DMS79 (cell line): ENCODE data around the gene GIT1.
A peak's percentile ranks its signal among the peaks of the same experiment; 100 is the strongest.

Experiments used
- DNase-seq: peaks from one replicate; lab custom pipeline; 2025; lab: John Stamatoyannopoulos, UW

The GIT1 gene

DNA sequence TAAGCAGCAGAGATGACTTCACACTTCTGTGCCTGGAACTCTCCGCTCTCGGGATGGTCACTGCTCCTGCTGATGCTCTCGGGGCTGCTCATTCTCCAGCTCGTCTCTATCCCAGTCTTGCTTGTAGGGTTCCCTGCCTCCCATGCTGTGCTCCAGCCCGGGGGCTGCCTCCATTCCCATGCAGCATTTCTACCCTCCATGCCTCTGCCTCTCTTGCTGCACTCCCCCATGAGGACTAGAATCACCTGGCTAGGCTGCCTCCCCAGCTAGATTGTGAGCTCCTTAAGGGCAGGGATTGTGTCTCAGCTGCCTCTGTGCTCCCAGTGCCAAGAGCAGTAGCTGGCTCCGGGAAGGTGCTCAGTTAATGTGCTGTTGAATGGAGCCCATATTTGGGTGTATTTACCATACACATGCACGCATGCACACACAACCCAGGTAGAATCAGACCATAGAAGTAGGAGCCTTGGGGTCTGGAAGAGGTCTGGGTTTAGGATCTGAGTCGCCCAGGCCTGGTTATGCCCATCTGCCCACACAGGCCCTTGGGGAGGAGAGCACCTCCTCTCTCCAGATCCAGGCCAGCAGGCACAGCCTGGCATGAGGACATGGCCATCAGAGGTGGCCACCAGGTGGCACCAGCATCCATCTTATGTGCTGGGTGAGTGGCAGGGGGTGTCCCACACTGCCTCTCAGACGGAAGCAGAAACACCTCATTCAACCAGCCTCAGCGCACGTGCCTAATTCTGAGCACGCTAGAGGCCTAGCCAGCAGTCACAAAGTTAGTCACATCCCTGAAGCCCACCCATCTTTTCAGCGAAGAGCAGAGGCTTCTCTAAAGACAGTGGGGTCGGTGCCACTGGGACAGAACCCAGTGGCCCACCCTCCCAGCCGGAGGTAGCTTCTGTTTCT, 9.3 kb downstream of the GIT1 start:
- DNase-seq = no peak

DNA sequence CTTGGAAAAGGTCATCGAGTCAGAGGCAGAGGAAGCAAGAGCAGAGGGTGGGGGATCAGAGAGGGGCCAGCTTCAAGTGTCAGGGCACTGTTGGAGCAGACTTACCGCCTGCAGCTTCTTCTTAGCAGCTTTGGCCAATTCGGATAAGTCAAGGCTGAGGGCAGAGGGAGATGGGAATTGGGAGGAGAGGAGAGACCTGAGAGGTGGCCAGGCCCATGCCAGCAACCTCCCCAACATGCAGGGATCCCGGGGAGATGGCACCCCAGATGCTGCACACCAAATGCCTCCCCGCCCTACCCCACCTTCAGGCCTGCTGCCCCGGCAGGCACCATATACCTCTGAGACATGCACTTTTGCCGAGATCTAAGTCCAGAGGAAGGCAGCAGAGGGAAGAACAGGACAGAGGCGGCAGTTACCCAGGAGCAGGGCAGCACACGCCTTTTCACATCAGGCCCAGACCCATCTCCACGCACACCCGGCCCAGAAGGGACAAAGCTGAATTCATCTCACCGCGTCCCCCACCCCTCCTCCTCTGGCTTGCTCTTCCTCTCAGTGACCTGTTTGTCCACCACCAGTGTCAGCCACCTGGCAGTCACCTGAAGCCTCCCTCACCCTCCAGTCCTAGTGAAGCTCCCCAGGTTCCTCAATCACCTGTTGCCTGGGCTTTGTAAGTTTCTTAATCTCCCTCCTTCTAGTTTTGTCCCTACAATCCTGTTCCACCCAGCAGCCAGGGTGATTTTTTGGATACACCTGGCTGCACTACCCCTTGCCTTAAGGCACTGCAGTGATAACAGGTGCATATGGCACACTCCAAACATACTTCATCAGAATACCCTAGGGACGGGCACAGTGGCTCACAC, 10.6 kb downstream of the GIT1 start:
- DNase-seq = no peak

DNA sequence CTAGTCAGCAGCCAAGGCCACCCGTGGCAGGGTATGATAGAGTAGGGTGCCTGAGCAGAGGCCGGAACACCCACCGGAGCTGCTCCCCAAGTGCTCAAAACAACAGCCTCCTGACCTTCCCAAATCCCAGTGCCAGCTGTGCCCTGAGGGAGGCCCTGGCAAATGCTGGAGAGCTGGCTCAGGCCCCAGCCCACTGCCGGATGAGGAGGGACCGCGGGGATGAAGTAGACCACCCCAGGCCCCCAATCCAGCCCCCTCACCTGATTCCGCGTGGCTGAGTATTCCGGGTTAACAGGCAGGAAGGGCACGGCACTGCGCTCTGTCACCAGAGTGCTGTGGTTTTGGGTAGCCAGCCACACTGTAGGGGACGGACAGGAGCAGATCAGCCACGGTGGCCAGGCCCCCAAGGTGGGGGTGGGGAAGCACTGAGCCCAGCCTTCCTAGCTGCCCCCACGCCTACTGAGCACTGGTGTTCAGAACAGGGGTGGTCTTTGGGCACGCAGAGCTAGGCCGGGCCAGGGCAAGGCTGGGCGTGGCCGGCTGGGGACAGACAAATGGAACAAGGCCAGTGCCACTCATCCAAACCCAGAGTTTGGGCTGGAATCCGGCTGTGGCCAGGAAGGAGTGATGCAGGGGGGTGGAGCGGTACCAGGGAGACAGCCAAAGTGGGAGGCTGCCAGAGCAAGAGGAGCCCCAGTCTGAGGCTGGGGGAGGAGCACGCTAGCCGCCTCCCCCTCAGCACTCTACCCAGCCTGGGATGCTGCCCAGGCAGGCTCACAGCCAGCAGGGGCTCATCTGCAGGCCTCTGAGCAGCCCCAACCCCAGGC, 11.8 kb downstream of the GIT1 start:
- no peak for DNase-seq

DNA sequence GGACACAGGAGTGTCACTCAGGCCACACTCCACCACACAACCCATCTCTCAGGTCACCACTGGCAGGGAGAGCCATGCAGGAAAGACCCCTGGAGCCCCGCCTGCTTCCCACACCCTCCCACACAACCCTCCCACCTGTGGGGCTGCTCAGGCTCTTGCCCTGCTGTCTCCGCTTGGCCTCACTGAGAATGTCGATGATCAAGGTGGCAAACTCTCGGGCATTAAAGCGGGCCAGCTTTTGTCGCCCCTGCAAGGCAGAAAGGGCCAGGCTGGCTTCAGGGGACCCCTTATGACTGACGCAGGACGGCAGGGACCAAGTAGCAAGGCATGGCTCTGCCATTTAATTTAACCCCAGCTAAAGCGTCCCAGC, 12.5 kb downstream of the GIT1 start:
- no peak for DNase-seq

DNA sequence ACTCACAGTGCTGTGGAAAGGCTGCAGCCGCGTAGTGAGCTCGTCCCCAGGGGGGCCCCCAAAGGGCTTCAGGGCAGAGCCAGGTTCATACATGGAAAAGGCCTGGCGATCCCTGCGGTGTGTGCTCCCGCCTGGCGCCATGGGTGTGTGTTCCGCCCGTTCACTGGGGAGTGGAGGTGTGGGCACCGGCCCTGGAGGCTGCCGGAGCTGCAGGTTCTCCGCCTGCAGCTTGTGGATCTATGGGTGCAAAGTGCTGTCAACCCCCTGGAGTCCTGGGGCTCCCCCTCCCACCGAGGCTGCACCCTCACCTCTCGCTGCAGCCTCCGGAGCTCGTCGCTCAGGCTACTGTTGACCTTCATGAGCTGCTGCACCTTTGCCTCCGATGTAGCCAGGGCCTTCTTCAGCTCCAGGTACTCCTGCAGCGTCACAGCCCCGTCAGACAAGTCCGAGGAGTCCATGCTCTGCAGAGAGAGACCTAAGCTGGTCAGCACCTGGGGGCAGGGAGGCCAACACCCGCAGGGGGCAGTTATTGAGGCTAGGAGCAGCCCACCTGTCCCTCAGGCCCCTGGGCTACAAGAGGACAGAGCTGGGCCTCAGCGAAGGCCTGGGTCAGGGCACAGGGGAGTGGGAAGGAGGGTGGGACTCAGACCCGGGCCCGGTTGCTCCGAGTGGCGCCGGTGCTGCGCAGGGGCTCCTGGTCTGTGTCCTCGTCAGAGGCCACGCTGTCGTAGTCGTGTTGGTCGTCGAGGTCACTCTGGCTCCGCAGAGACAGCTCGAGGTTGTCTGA, 13.0 kb downstream of the GIT1 start:
- DNase-seq = no peak

DNA sequence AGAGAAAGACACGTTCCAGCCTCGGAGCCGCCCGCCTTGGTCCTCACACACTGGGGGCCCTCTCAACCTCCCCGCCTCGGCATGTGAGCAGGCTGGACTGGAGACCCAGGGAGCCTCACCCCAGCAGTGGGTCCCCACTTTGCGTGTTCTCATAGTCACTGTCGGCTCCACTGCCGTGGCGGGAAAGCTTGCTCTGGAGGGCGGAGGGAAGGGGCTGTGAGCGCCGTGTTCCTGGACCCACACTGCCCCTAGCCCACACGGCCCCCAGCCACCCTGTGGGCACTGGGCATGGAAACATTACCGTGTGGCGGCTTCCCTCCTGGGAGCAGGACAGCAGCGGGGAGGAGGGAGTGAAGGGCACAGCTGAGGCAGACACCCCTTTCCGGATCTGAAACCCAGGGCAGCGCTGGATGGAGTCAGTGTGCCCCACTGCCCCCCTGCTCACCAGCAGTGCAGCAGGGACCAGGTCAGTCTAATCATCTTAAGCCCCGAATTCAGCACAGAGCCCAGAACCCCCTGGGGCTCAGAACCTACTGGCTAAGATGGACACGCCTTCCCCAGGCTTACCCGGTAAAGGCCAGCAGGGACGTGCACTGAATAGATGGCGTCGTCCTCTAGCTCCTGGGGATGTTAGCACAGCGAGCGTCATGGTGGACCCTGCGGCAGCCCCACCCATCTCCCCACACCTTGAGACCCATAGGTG, 13.8 kb downstream of the GIT1 start:
- no peak for DNase-seq

DNA sequence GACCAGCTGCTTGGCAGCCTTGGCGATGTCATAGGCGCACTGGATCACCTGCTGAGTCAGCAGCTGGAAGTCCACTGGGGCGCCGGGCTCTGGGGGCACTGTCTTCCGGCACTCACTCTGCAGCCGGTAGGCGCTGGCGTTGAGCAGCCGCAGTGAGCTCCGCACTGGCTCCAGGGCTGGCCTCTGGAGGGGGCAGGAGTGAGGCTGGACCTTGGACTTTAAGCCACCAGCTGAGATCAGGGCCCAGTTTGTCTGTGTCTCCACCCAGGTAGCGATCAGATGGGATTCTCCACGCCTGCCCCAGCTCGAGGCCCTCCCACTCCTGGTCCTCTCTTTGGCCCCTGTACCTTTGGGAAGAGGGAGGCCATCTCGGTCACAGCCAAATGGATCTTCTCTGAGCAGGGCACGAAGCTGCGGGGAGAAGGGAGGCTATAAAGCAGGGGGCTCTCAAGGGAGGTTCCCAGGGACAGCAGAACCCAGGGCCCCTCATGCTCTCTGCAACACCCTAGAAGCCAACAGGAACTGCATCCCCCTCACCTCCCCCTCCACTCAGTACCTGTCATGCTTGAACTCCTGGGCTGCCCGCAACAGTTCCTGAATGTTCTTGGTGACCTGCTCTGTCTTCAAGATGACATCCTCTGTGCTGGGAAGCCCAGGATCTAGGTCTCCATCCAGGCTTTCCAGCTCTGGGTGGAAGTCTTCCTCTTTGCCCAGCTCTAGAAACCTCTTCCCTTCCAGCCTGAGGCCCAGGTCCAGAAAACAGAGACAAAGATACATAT, 14.5 kb downstream of the GIT1 start:
- no peak for DNase-seq

DNA sequence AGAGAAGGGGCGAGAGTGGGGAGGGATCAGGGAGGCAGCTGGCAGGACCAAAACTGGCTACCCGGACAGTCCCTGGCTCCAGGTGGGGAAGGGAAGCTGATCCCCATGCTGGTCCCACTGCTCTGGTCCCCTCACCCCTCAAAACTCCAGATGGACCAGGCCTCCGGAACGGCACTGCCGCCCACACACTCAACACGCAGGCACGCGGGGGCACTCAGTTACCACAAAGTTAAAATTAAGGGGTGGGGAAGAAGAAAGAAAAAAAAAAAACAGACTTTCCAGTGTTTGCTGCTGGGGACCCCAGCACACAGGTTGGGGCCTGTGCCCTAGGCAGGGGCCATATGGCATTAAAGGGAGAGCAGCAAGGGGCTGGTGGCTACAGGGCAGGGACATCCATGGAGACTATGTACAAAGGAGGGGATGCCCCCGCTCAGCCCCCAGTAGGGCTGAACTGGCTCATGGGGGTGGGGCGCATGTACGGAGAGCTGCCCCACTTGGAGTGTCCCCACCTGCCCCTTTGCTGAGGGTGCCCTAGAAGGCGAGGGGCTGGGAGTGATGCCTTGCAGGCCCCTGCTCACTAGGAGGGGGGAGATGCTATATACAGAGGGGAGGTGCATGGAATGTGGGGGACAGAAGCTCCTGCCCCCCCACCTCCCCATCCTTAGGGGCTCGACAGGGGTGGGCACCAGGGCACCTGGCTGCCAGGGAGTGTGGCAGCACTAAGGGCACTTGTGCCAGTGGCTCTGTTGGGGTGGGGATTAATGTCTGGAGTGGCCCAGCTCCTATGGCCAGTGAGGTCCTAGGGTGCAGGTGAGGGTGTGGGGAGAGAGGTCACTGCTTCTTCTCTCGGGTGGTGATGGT, 15.3 kb downstream of the GIT1 start:
- no peak for DNase-seq

DNA sequence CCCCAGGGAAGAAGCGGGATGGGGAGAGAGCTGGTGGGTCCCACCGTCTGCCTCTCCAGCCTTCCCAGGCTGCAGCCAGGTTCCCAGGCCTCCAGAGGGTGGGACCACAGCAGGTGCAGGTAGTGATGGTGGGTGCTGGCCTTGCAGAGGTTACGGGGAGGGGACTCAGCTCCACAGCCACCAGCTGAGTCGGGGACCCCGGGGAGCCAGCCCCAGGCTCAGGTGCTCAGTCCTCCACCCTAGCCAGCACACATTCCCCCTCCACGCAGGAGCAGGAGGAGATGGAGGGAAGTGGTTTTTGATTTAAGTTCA, 15.9 kb downstream of the GIT1 start:
- no peak for DNase-seq

DNA sequence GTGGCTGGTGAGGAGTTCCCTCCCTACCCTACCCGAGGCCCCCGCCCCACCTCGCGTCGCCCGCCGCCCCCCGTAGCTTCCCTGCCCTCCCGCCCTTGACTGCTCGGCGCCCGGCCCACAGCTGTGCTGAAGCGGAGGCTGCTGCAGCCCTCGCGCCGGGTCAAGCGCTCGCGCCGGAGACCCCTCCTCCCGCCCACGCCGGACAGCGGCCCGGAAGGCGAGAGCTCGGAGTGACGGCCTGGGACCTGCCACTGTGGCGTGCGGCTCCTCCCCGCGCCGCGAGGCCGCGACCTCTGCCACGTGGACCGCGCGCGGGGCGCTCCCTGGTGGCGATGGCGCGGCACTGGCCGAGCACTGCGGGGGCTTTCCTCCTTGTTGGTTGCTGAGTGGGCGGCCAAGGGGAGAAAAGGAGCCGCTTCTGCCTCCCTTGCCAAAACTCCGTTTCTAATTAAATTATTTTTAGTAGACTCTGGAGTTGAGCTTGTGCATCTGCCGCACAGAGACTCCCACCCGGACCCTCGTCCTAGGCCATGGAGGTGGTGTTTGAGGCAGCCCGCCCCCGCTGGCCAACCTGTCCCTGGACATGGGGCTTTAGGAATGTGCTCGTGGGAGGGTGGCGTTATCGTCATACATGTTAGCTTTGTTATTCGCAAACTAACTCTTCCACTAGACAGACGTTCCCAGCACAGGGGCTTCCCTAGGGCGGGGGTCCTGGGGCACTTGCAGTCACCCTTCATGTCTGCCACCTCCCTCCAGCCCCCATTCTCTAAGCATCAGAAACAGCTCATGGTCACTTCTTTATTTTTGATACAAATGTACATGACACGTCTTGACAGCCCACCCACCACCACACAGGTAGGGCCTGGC, 16.5 kb downstream of the GIT1 start:
- no peak for DNase-seq

DNA sequence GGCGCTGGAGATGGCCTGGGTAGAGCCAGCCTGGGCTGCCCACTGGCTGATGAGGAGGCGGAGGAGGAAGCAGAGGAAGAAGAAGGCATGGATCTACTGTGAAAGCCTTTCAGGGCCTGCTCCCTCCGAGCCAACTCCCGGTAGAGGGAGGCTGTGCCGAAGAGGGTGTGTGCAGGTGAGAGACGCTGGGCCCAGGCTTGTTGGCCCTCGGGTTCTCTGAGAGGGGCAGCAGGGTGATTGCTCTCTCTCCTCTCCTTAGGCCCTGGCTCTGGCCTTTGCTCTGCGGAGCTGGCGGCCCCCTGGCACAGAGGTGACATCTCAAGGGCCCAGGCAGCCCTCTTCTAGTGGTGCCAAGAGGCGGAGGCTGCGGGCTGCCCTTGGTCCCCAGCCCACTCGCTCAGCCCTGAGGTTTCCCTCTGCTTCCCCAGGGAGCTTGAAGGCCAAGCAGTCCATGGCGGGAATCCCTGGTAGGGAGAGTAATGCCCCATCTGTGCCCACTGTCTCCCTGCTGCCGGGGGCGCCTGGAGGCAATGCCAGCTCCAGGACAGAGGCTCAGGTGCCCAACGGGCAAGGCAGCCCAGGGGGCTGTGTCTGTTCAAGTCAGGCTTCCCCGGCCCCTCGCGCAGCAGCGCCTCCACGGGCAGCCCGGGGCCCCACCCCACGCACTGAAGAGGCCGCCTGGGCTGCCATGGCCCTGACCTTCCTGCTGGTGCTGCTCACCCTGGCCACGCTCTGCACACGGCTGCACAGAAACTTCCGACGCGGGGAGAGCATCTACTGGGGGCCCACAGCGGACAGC, 17.4 kb downstream of the GIT1 start:
- DNase-seq = no peak

DNA sequence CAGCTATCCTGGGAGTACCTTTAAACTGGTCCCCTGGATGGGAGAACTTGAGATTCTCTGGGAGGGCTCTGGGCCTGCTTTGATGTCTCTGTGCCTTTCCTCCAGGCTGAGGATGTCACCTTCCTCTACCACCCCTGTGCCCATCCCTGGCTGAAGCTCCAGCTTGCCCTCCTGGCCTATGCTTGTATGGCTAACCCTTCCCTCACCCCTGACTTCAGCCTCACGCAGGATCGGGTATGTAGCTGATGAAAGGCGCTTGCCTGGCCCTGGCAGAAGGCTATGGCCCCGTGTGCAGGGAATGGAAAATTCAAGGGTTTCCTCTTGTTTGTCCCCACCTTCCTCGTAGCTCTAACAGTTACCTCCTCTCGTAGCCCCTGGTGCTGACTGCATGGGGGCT, 18.0 kb downstream of the GIT1 start:
- no peak for DNase-seq

DNA sequence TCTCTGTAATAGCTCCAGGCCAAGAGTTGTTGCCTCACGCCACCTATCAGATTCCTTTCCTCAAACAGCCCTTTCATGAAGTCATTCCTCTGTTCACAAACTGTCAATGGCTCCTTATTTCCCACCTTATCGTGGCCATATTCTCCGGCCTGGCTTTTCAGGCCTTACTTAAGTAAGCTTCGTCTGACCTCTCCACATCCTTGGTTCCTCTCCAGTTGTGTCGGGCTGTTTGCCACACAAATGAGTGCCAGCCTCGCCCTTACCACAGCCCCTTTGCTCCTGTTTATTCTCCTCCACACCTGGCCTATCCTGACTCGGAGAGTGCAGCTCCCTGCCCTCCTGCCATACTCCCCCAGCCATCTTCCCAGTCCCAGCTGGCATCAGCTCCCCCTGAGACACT, 18.9 kb downstream of the GIT1 start:
- no peak for DNase-seq

DNA sequence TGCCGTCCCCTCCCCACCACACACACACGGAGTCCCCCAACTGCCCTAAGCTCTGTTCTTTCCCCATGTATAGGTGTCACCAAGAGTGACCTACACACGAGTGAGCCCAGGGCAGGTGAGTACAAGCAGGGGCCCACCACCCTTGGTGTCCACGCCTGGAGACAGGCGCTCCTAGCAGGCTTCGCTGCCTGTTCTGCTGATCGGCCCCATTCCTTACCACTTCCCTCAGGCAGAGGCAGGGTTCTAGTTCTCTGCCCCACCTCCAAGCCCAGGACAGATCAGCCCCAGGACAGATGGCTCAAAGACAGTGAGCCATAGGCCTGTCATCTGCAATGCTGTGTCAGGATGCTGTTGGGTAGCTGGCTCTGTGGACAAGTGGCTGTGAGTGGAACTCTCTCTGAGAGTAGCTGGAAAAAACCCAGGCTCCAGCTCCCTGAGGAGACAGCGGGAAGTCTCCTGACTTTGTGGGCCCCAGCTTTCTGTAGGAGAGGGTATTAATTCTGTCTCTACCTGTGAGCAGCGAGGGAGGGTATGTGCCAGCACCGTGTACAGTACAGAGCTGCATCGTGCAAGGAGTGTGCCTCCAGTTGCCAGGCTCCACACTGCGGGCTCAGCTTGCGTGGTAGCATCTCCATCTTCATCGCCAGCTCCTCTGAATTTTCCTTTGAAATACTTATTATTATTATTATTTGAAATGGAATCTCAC, 20.1 kb downstream of the GIT1 start:
- DNase-seq = no peak

DNA sequence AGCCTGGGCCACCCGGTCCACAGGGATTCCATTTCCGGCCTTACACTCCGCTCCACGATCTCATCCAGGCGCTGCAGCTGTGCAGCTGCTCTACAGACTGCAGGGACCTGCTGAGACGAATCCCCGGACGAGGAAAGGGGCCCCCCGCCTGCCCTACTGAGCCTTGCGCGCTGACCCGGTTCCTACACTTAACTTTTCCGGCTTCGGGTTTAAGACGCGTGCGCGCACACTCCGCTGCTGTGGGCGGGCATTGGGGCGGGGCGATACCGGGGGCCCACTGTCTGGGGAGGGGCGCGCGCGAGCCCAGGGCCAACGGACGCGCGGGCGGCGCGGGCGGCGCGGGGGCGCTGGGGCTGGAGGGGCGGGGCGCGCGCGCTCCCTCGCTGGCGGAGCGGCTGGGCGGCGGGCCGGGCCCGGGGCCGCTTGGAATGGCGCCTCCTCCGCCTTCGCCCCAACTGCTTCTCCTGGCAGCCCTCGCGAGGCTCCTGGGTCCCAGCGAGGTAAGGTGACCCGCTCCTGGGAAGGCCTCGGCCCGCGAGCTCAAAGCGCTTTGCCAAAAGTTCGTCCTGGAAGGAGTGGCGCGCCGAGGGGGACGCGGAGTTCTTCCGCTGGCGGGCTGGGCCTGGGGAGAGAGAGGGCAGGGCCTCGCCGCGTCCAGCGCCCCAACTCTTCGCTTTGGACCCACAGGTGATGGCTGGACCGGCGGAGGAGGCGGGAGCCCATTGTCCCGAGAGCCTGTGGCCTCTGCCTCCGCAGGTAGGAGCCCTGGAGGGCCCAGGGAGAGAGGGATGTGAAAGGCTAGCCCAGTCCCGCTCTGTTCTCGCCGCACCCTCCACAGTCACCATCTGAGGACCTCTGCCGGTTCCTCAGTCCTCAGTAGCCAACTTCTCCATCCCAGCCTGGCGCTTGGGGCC, 20.9 kb downstream of the GIT1 start, which contains the start of gene TP53I13:
Gene TP53I13, plus strand, starts transcription at position 371 of the 914 bp plus-strand sequence. Its CDS starts 58 bp downstream, at position 429.
- peak; percentile 63 for DNase-seq
